ENCODE data around the gene EID3.
"Not testable (repeated sequence)": the region's sequence is repeated elsewhere in the genome, so short reads cannot be mapped to it uniquely, and the experiment has no call there.

EID3 gene

GRCh38 chr12:104288635-104289274, 14.8 kb upstream of the EID3 start:
- DNase-seq (ENCODE audit: extremely low read depth in 1 of 2, low read depth in 1 of 2), result peak; percentile 77

- DNase-seq (ENCODE audit: extremely low read depth in 1 of 2, low read depth in 1 of 2), result no peak
Observed at GRCh38 chr12:104290320-104290719, 13.2 kb upstream of the EID3 start.

GRCh38 chr12:104290855-104291254, 12.7 kb upstream of the EID3 start:
- DNase-seq (ENCODE audit: extremely low read depth in 1 of 2, low read depth in 1 of 2), result no peak

GRCh38 chr12:104291867-104292524, 11.5 kb upstream of the EID3 start:
- no peak for DNase-seq (ENCODE audit: extremely low read depth in 1 of 2, low read depth in 1 of 2)

- no peak for DNase-seq (ENCODE audit: extremely low read depth in 1 of 2, low read depth in 1 of 2)
Observed at GRCh38 chr12:104292872-104293794, 10.4 kb upstream of the EID3 start.

GRCh38 chr12:104294158-104294859, 9.2 kb upstream of the EID3 start:
- not testable (repeated sequence) for DNase-seq (ENCODE audit: extremely low read depth in 1 of 2, low read depth in 1 of 2)

- DNase-seq (ENCODE audit: extremely low read depth in 1 of 2, low read depth in 1 of 2), result no peak
Observed at GRCh38 chr12:104294927-104295668, 8.4 kb upstream of the EID3 start.

GRCh38 chr12:104295954-104296353, 7.6 kb upstream of the EID3 start:
- no peak for DNase-seq (ENCODE audit: extremely low read depth in 1 of 2, low read depth in 1 of 2)

- no peak for DNase-seq (ENCODE audit: extremely low read depth in 1 of 2, low read depth in 1 of 2)
Observed at GRCh38 chr12:104296718-104297117, 6.8 kb upstream of the EID3 start.

- DNase-seq (ENCODE audit: extremely low read depth in 1 of 2, low read depth in 1 of 2), result no peak
Observed at GRCh38 chr12:104297477-104298113, 5.9 kb upstream of the EID3 start.

- DNase-seq (ENCODE audit: extremely low read depth in 1 of 2, low read depth in 1 of 2), result no peak
Observed at GRCh38 chr12:104299842-104300481, 3.6 kb upstream of the EID3 start.

- no peak for DNase-seq (ENCODE audit: extremely low read depth in 1 of 2, low read depth in 1 of 2)
Observed at GRCh38 chr12:104304261-104305009, 896 bp downstream of the EID3 start.

- no peak for DNase-seq (ENCODE audit: extremely low read depth in 1 of 2, low read depth in 1 of 2)
Observed at GRCh38 chr12:104305349-104305748, 1.8 kb downstream of the EID3 start.

GRCh38 chr12:104306376-104306775, 2.8 kb downstream of the EID3 start:
- no peak for DNase-seq (ENCODE audit: extremely low read depth in 1 of 2, low read depth in 1 of 2)

GRCh38 chr12:104306943-104307654, 3.6 kb downstream of the EID3 start:
- no peak for DNase-seq (ENCODE audit: extremely low read depth in 1 of 2, low read depth in 1 of 2)

GRCh38 chr12:104307655-104308000, 4.1 kb downstream of the EID3 start:
- no peak for DNase-seq (ENCODE audit: extremely low read depth in 1 of 2, low read depth in 1 of 2)

GRCh38 chr12:104309446-104309993, 6.0 kb downstream of the EID3 start:
- no peak for DNase-seq (ENCODE audit: extremely low read depth in 1 of 2, low read depth in 1 of 2)

All from stimulated activated CD8-positive, alpha-beta memory T cell treated with anti-CD3 and anti-CD28 coated beads, Interleukin-7, amount 100 ng/mL, for 48 hours (primary cell).